ENCODE measurements around the gene LENG8.

The LENG8 gene

DNA sequence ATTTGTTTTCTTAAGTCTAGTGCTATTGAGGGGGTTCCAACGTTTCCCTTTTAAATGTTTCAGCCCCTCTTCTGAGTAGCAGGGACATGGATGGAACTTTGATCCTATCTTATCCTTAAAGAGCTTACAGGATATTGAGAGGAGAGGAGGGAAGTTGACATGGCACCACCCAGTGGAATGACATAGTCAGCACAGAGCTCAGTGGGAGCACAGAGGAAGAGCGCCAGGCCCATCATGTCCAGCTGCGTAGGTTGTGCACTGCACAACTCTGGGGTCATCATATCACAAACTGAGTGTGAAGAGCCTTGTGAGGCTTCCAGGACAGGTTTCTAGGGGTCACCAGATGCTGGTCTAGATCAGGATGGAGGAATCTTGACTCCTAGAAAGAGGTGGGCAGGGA lies 28.7 kb downstream of the LENG8 start:
- H4K20me1 ChIP-seq (ENCODE audit: insufficient read depth, low read length) = no peaks in the 10 kb centered on the region
- no peak for DNase-seq
- TF ChIP-seq, protein P1, sequence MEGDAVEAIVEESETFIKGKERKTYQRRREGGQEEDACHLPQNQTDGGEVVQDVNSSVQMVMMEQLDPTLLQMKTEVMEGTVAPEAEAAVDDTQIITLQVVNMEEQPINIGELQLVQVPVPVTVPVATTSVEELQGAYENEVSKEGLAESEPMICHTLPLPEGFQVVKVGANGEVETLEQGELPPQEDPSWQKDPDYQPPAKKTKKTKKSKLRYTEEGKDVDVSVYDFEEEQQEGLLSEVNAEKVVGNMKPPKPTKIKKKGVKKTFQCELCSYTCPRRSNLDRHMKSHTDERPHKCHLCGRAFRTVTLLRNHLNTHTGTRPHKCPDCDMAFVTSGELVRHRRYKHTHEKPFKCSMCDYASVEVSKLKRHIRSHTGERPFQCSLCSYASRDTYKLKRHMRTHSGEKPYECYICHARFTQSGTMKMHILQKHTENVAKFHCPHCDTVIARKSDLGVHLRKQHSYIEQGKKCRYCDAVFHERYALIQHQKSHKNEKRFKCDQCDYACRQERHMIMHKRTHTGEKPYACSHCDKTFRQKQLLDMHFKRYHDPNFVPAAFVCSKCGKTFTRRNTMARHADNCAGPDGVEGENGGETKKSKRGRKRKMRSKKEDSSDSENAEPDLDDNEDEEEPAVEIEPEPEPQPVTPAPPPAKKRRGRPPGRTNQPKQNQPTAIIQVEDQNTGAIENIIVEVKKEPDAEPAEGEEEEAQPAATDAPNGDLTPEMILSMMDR (IDR thresholded peaks at IDR 0.05; ENCODE audit: low read length) = no peak
- TF ChIP-seq EZH2 (optimal IDR thresholded peaks at IDR 0.05; ENCODE audit: low read depth, low read length) = no peak
- TF ChIP-seq EZH2phosphoT487 (IDR thresholded peaks at IDR 0.05; ENCODE audit: low read length) = no peak
- H3K9me2 ChIP-seq (replicated peaks; ENCODE audit: insufficient read depth, low read length) = no peaks in the 10 kb centered on the region
- H3K9ac ChIP-seq (ENCODE audit: low read length) = no peak overlapping the region
- H3K4me2 ChIP-seq (ENCODE audit: low read depth, low read length) = no peak overlapping the region
- no peaks in the 10 kb centered on the region for H3F3A ChIP-seq (ENCODE audit: insufficient read depth, low read length)
- H3K27ac ChIP-seq (ENCODE audit: low read length) = no peak overlapping the region
- H3K36me3 ChIP-seq (replicated peaks; ENCODE audit: insufficient read depth, low read length) = no peaks in the 10 kb centered on the region
- H3K79me2 ChIP-seq (ENCODE audit: low read length) = no peaks in the 10 kb centered on the region
- H3K4me3 ChIP-seq (ENCODE audit: low read length) = no peak overlapping the region
- H3K4me1 ChIP-seq (ENCODE audit: low read length) = no peaks in the 10 kb centered on the region
- H2AFZ ChIP-seq (ENCODE audit: low read length) = no peak overlapping the region
- H3K27me3 ChIP-seq (replicated peaks; ENCODE audit: insufficient read depth, low read length) = peaks cover 81% of the 10 kb centered on the region
- H3K9me3 ChIP-seq (replicated peaks; ENCODE audit: insufficient read depth, low read length) = no peaks in the 10 kb centered on the region

DNA sequence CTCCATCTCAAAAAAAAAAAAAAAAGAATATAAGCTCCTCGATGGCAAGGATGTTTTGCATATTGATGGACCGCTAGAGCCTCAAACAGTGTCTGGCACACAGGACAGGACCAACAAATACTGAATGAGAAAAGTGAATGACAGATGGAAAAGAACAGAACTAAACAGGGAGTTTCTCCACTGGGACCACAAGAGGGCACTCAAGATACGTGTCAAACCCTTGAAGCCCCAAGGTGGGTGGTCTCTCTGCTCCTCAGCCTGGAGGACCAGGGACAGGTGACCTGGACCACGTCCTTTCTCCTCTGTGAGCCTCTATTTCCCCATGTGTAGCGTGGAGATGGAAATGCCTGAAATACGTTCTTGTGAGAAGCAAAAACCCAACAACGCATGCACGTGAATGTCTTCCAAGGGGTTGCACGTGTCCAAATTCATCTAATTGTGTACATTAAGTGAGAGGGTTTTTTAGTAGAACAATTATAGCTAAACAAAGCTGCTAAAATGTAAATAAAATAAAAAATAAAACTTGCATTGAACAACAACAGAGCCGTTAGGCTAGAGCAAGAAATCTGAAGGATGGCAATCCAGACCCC lies 29.8 kb downstream of the LENG8 start:
- H4K20me1 ChIP-seq (ENCODE audit: insufficient read depth, low read length) = no peaks in the 10 kb centered on the region
- no peak overlapping the region for H3K27ac ChIP-seq (ENCODE audit: low read length)
- peak; percentile 51 for DNase-seq
- H3K4me2 ChIP-seq (ENCODE audit: low read depth, low read length) = no peak overlapping the region
- peaks cover 83% of the 10 kb centered on the region for H3K27me3 ChIP-seq (replicated peaks; ENCODE audit: insufficient read depth, low read length)
- H3K9ac ChIP-seq (ENCODE audit: low read length) = no peak overlapping the region
- no peaks in the 10 kb centered on the region for H3K4me1 ChIP-seq (ENCODE audit: low read length)
- TF ChIP-seq, protein P1 (IDR thresholded peaks at IDR 0.05; ENCODE audit: low read length) = peak; percentile 65
- no peak for TF ChIP-seq EZH2 (optimal IDR thresholded peaks at IDR 0.05; ENCODE audit: low read depth, low read length)
- no peaks in the 10 kb centered on the region for H3K9me2 ChIP-seq (replicated peaks; ENCODE audit: insufficient read depth, low read length)
- no peaks in the 10 kb centered on the region for H3F3A ChIP-seq (ENCODE audit: insufficient read depth, low read length)
- no peak overlapping the region for H3K4me3 ChIP-seq (ENCODE audit: low read length)
- no peaks in the 10 kb centered on the region for H3K9me3 ChIP-seq (replicated peaks; ENCODE audit: insufficient read depth, low read length)
- H3K79me2 ChIP-seq (ENCODE audit: low read length) = no peaks in the 10 kb centered on the region
- H2AFZ ChIP-seq (ENCODE audit: low read length) = no peak overlapping the region
- no peaks in the 10 kb centered on the region for H3K36me3 ChIP-seq (replicated peaks; ENCODE audit: insufficient read depth, low read length)

DNA sequence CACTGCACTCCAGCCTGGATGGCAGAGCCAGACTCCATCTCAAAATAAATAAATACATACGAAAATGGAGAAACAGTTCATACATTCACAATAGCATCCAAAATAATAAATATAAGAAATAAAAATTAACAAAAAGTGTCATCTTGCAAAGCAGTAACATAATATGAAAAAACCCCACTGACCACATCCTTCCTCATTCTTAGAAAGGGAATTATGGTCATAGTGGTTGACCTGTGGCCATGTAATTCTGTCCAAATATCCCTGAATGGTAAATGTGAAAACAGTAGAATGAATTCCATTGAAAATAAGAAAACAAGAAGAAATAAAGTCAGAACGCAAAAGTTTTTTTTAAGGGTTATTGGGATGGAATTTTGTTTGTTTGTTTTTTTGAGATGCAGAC lies 31.1 kb downstream of the LENG8 start:
- no peaks in the 10 kb centered on the region for H3K36me3 ChIP-seq (replicated peaks; ENCODE audit: insufficient read depth, low read length)
- DNase-seq = no peak
- no peak overlapping the region for H3K4me2 ChIP-seq (ENCODE audit: low read depth, low read length)
- H3K9me3 ChIP-seq (replicated peaks; ENCODE audit: insufficient read depth, low read length) = no peaks in the 10 kb centered on the region
- H2AFZ ChIP-seq (ENCODE audit: low read length) = no peak overlapping the region
- H3K9me2 ChIP-seq (replicated peaks; ENCODE audit: insufficient read depth, low read length) = no peaks in the 10 kb centered on the region
- H3K27ac ChIP-seq (ENCODE audit: low read length) = no peak overlapping the region
- no peaks in the 10 kb centered on the region for H3F3A ChIP-seq (ENCODE audit: insufficient read depth, low read length)
- H3K79me2 ChIP-seq (ENCODE audit: low read length) = no peaks in the 10 kb centered on the region
- peaks cover 84% of the 10 kb centered on the region for H3K27me3 ChIP-seq (replicated peaks; ENCODE audit: insufficient read depth, low read length)
- no peak for TF ChIP-seq EZH2 (optimal IDR thresholded peaks at IDR 0.05; ENCODE audit: low read depth, low read length)
- no peak for TF ChIP-seq EZH2phosphoT487 (IDR thresholded peaks at IDR 0.05; ENCODE audit: low read length)
- TF ChIP-seq, protein P1 (IDR thresholded peaks at IDR 0.05; ENCODE audit: low read length) = no peak
- H4K20me1 ChIP-seq (ENCODE audit: insufficient read depth, low read length) = no peaks in the 10 kb centered on the region
- H3K4me3 ChIP-seq (ENCODE audit: low read length) = no peak overlapping the region
- no peak overlapping the region for H3K9ac ChIP-seq (ENCODE audit: low read length)
- H3K4me1 ChIP-seq (ENCODE audit: low read length) = no peaks in the 10 kb centered on the region
